ENCODE measurements around the gene PRRC2B. TPM values are rescaled to one million over a fixed set of nuclear protein-coding genes. Genes with fewer than 3 reads are reported as not detected.

The PRRC2B gene
- total RNA-seq, 1 donor from 2014 or later: 190 TPM

DNA sequence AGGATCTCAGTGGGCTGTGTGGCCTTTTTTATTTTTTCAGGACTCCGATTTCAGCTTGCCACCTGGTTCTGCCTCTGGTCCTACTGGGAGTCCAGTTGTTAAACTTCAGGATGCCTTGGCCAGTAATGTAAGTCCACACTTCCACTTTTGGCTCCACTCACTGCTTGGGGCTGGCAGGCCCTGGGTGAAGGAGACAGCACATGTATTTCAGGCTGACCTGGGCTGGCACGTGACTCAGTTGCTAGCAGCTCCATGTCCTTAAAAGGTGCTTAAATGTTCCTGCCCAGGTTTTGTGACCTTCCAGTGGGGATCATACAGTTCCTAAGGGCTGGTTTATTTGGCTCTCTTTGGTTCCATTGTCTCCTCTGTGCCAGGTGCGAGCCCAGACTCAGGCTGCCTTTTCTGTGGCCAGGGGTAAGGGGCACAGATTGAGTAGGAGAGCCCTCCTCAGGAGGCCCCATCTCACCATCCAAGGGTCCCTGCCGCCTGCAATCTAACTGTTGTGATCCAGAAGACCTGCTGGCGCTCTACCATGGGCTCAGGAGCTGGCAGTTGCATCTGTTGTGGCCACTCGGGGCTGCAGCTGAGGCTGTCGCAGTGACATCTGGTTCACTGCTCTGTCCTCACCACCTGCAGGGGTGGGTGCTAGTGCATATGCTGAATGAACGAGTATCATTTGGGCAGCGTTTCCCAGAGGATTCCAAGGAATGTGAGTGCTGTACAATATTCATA lies 89.6 kb downstream of the PRRC2B start:
- intact Hi-C loops (cut with DNase I): no loop called here
- DNase-seq: no peak
- Histone ChIP-seq H3K36me3 (peaks cover 99% of the 10 kb centered on the region), H3K27ac (no peak overlapping the region), H3K4me3 (no peak overlapping the region), H3K9me3 (no peaks in the 10 kb centered on the region), H3K27me3 (no peaks in the 10 kb centered on the region), H3K4me1 (no peaks in the 10 kb centered on the region)
- TF ChIP-seq, protein P1, sequence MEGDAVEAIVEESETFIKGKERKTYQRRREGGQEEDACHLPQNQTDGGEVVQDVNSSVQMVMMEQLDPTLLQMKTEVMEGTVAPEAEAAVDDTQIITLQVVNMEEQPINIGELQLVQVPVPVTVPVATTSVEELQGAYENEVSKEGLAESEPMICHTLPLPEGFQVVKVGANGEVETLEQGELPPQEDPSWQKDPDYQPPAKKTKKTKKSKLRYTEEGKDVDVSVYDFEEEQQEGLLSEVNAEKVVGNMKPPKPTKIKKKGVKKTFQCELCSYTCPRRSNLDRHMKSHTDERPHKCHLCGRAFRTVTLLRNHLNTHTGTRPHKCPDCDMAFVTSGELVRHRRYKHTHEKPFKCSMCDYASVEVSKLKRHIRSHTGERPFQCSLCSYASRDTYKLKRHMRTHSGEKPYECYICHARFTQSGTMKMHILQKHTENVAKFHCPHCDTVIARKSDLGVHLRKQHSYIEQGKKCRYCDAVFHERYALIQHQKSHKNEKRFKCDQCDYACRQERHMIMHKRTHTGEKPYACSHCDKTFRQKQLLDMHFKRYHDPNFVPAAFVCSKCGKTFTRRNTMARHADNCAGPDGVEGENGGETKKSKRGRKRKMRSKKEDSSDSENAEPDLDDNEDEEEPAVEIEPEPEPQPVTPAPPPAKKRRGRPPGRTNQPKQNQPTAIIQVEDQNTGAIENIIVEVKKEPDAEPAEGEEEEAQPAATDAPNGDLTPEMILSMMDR (IDR thresholded peaks at IDR 0.05): no peak
- no peak for ATAC-seq

DNA sequence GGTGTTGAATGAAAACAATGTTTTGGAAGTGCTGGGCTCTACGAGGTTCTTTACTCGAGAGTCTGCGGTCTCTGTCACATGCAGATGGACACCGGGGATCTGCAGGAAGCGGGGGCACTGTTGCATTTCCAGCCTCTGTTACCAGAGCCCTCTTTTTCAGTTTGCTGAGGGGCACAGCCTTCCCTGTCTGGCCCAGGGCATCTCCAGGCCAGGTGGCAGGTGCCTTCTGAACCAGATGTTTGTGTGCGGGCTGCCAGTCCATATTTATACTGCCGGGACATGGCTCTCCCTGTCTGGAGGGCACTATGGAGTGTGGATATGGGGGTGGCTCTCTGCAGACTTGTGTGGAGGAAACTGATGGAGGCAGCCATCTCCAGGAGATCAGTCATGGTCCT lies 90.2 kb downstream of the PRRC2B start:
- ATAC-seq (no peak), DNase-seq (no peak)
- intact Hi-C loops (cut with DNase I): no loop called here
- no peaks in the 10 kb centered on the region for H3K4me1 ChIP-seq
- H3K36me3 ChIP-seq: peaks cover 99% of the 10 kb centered on the region
- no peaks in the 10 kb centered on the region for H3K9me3 ChIP-seq
- TF ChIP-seq, protein P1 (IDR thresholded peaks at IDR 0.05): no peak
- no peak overlapping the region for H3K27ac ChIP-seq
- no peaks in the 10 kb centered on the region for H3K27me3 ChIP-seq
- no peak overlapping the region for H3K4me3 ChIP-seq

DNA sequence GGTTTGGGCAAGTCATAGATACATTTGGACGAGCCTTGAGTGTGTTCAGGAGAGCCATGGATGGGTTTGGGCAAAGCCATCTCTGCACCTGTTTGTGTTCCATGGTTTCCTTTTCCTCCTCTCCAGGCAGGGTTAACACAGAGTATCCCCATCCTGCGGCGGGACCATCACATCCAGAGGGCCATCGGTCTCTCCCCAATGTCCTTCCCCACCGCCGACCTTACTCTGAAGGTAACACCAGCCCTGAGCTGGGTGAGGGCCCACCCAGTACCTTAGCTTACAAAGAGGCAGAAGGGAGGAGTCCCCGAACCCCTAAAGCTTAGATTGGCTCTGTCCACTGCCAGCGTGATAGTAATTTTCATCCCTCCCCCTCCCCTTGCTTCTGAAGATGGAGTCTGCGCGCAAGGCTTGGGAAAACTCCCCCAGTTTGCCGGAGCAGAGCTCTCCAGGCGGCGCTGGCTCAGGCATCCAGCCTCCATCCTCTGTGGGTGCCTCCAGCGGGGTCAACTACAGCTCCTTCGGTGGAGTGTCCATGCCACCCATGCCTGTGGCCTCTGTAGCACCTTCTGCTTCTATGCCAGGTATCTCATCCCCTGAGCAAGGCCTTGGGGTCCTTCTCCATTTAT lies 90.8 kb downstream of the PRRC2B start:
- Histone ChIP-seq H3K4me3 (no peak overlapping the region), H3K4me1 (no peaks in the 10 kb centered on the region), H3K9me3 (no peaks in the 10 kb centered on the region), H3K27me3 (no peaks in the 10 kb centered on the region), H3K36me3 (peaks cover 99% of the 10 kb centered on the region), H3K27ac (no peak overlapping the region)
- intact Hi-C loops (cut with DNase I): no loop called here
- ATAC-seq: no peak
- TF ChIP-seq, protein P1 (IDR thresholded peaks at IDR 0.05): no peak
- peak; percentile 40 for DNase-seq

DNA sequence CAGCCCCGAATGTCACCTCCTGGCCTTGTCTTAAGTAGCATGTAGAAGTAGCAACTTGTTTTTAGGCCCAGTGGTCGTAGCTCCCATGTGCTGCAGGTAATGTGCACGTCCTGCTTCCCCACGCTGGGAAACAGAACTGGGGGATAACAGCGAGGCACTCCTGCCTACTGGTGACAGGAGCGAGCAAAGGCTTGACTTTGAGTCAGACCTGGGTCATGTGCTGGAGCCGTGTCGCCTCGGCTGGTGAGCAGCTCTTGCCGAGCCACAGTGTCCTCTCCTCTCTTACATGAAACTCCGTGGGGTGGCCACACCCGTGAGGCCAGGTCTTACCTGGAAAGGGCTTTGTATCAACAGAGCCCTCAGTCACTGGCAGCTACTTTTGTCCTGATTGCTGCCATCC lies 91.3 kb downstream of the PRRC2B start:
- no peaks in the 10 kb centered on the region for H3K4me1 ChIP-seq
- no peak overlapping the region for H3K4me3 ChIP-seq
- ATAC-seq (no peak), DNase-seq (no peak)
- no peak overlapping the region for H3K27ac ChIP-seq
- H3K27me3 ChIP-seq: no peaks in the 10 kb centered on the region
- peaks cover 99% of the 10 kb centered on the region for H3K36me3 ChIP-seq
- TF ChIP-seq, protein P1 (IDR thresholded peaks at IDR 0.05): no peak
- intact Hi-C loops (cut with DNase I): no loop called here
- H3K9me3 ChIP-seq: no peaks in the 10 kb centered on the region

DNA sequence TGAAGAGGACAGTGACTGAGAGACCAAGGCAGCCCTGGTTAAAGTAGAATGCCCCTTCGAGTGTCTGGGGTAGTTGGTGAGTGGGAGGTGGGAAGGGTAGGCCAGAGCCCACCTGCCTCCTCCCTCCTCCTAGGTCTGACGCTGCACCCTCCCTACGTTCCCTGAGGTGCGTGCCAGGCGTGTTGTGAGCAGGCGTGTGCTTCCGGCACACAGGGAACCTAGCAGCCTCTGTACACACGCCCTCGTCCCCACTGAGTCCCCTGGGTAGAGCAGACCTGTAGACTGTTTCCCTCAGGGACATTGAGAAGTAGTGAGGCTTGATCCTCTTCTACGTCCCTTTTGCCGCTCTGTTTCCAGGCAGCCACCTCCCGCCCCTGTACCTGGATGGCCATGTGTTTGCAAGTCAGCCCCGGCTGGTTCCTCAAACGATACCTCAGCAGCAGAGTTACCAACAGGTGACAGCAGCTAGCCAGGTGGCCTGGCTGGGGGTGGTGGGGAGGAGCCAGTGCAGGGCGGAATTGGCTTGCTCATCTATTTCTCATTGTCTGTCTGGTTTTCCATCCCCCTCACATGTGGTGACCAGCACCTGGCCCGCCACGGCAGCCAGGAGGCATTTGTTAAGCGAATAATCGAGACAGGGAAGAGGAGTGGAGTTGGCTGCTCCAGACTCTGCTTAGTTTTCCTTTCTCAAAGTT lies 92.0 kb downstream of the PRRC2B start:
- DNase-seq (no peak), ATAC-seq (no peak)
- Histone ChIP-seq H3K4me3 (no peak overlapping the region), H3K36me3 (peaks cover 99% of the 10 kb centered on the region), H3K27ac (no peak overlapping the region), H3K27me3 (no peaks in the 10 kb centered on the region), H3K4me1 (no peaks in the 10 kb centered on the region), H3K9me3 (no peaks in the 10 kb centered on the region)
- TF ChIP-seq, protein P1 (IDR thresholded peaks at IDR 0.05): no peak
- intact Hi-C loops (cut with DNase I): no loop called here

Measured in upper lobe of right lung (tissue), 1 donor.